Smooth muscle cell of the brain vasculature (primary cell): Measurements from ENCODE around the gene PKNOX2.

Source experiments
- DNase-seq: peaks from one replicate; pipeline ENCODE4 v3.0.0-alpha.2; 2012; ENCODE audit warnings: low read depth, low spot score

Gene PKNOX2

GRCh38 chr11:125357551-125357950 is 193.0 kb downstream of the PKNOX2 start:
- no peak for DNase-seq

GRCh38 chr11:125358254-125358840 is 193.8 kb downstream of the PKNOX2 start:
- no peak for DNase-seq

DNA sequence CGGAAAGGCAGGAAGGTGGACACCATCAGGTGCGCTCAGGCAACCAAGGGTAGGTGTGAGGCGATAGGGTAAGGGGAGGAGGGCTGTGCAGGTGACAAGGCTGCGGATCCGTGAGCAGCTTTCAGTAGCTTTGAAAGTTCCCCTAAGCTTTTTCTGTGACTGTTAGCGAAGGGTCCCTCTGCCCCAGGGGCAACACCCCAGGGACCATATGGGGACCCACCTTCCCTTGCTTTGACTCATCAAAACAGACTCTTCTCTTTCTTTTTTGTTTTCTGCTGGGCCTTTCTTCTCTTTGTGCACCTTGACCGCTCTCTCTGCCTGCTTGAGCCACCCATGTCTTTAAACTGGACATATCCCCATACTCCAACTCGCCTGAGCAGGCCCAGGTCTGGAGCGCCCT is 194.6 kb downstream of the PKNOX2 start:
- no peak for DNase-seq

DNA sequence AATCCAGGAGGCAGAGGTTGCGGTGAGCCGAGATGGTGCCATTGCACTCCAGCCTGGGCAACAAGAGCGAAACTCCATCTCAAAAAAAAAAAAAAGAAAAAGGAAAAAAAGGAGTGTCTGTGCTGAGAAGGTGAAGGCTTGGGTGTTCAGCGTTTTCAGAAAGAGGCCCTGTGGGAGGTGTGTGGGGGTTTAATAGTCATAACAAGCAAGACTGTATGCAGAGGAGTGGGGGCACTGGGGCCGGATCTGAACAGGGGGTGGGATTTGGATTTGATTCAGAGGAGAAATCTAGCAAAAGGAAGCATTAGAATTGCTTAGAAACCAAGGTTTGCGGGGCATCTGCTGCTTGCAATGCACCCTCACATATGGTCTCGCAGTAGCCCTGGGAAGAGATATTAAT is 195.5 kb downstream of the PKNOX2 start:
- DNase-seq, result no peak

DNA sequence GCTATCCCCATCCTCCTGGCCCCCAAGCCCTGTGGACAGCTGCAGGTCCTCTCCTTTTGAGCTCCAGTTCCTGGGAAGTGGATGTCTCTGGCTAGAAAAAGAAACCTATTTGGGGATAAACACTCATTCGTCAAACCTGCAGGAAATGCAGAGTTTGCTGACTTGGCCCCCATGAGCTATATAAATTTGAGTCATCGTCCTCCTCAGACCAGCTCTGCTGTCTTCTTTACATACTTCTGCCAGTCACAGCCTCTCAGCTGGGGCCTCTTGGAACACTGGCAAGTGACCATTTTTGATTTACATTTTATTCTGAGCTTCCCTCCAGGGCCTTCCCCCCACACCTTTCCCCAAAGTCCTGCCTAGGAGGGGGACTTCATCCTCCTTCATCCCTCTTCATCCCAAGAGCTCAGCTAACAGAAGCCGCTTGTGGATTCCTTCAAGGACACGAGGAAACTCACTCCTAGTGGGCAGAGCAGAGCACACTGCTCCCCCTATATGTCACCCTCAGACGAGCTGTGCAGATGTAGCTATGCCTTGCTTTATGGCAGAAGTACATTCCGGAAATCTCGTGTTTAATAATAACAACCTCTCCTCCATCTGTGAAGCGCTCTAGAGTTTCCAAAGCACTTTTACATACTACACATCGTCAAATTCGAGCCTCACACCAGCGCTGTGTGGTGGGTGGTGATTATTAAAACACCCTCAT is 199.7 kb downstream of the PKNOX2 start:
- DNase-seq, result no peak

DNA sequence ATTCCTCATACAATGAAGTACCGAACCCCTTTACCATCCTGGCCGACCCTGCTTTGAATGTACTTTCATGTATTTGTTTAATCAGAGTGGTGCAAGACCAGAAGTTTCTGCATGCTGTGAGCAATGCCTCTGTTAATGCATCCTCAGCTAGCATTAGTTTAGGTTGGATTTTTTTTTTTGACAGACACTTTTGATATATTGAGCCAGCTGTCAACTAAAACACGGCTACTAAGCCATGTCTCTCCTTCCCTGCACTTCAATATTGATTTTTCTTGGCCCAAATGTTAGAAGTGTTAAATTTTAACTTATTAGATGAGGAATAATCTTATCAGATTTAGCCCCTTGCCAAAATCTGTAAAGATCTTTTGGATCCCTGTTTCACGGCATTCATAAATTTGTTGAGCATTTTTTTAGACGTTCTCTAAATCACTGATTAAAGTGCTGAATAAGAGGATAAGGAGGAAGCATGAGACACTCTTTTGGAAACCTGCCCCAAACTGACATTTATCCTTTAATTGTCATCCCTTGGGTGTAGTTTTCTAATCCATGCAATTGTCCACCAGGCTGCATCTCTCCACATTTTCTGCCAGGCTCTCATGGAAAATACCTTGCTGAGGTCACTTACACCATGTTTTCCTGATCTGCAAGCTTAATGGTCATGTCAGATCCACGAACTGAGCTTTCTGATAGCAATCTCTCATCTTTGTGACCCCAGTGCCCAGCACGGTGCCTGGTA is 200.8 kb downstream of the PKNOX2 start:
- DNase-seq, result no peak

DNA sequence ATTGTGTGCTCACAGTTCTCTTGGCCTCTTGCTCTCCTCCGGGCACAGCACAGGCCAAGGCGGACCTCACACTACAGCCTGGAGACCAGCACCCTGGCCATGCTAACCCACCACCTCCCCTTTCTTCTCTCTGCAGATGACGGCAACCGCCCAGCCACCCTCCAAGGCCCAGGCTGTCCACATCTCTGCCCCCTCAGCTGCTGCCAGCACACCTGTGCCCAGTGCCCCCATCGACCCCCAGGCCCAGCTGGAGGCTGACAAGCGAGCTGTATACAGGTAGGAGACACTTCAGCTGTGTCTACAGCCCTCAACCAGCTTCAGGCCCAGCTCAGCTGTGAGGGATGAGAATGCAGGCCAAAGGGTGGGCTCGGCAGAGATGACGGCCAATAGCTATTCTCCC is 203.2 kb downstream of the PKNOX2 start:
- DNase-seq, result no peak

DNA sequence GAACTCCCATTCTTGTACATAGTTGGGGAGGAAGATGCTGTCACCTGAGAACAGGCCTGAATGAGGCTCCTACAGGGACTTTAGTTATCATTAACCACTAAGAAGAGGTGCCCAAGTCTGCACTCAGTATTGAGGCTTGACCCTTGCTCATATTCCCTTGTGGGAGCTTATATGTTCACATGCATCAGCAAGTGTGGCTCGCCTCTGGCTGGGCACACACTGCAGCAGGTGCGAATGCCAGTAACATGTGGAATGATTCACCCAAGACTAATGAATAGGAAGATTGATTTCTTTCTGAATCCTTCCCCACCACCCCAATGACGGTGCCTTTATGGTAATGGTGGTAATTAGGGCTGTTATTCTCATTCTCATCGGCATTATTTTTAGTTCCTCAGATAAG is 204.2 kb downstream of the PKNOX2 start:
- DNase-seq, result no peak

DNA sequence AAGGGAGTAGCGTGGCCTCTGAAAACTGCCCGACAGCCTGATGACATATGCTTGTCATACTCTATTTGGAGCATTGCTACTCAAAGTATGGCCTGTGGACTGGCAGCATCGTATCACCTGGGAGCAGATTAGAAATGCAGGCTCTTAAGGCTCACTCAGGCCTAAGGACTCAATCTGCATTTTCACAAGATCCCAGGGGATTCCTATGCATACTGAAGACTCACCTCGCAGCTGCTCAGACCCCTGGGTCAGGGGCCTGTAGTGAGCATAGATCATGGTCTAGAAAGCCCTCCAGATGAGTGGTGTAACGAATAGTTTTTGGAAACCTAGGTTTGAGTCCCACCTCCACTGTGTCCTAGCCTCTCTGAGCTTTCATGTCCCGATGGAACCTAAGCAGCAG is 205.3 kb downstream of the PKNOX2 start:
- no peak for DNase-seq

GRCh38 chr11:125370561-125371389 is 206.2 kb downstream of the PKNOX2 start:
- no peak for DNase-seq

GRCh38 chr11:125371431-125371935 is 206.9 kb downstream of the PKNOX2 start:
- DNase-seq, result no peak

DNA sequence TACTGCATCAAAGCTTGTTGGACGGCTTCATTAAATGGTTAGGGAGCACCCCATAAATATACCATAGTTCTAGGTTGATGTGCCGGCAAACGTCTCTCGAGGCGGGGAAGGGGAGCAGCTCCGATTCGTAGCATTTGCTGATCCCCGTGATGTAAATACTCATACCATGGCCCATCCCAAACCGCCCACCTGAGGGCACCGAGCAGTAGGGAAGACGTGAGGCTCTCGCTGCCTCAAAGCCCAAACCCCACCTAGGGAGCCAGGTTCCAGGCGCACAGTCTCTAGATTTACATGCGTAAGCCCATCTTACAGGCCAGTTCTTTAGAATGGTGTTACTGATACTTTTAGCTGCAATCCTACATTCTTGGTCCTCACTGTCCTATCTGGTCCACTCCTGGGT is 207.5 kb downstream of the PKNOX2 start:
- no peak for DNase-seq

DNA sequence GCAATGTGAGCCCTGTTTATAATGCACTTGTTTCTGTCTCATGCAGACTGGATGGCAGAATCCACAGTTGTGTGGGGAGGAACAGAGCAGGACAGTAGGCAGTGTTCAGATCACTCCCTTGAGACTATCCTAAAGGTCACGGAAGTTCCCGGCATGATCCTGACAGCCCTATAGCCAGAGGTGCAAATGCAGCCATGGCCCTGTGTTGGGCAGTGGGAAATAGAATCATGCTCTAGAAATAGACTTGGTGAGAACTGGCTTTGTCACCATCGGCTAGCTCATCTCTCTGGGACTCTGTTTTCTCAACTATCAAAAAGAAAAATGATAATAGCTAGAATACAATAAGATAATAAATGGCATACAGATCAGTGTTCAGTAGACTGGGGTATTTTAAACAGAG is 208.4 kb downstream of the PKNOX2 start:
- no peak for DNase-seq

GRCh38 chr11:125373426-125374391 is 209.2 kb downstream of the PKNOX2 start:
- no peak for DNase-seq

DNA sequence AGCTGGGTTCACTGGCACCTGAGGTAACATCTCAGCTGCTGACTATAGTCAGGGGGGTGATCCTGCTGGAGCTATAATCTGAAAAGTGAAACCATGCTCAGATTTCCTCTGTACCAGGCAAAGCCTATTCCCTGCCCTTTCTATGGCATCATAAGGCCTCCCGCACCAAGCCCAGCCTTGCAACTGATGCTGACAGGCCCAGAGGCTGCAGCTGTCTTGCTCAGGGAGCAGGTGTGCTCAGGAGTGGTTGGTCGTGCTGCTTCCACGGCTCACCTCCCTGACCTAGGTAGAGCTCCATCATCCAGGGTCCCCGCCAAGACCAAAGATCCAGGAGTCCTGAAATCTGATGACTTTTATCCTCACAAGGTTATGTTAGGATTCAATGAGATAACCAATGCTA is 209.8 kb downstream of the PKNOX2 start:
- no peak for DNase-seq

DNA sequence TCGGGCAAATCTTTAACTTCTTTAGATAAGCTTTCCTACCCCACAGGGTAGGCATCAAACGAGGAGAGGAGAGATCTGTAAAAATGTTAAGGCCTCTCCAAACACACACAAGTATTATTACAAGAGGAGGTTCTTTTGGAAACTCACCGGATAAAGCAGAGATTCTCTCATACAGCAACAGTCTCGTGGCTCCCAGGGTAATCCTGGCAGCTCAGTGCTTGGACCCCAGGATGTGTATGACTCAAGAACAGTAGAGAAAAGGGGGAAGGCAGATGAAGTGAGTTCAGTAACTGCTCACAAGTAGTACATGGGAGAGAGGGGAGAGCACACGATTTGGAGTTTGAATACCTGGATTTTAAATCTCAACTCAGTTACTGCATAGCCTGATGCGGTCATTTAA is 210.6 kb downstream of the PKNOX2 start:
- no peak for DNase-seq

GRCh38 chr11:125376117-125376516 is 211.6 kb downstream of the PKNOX2 start:
- no peak for DNase-seq

DNA sequence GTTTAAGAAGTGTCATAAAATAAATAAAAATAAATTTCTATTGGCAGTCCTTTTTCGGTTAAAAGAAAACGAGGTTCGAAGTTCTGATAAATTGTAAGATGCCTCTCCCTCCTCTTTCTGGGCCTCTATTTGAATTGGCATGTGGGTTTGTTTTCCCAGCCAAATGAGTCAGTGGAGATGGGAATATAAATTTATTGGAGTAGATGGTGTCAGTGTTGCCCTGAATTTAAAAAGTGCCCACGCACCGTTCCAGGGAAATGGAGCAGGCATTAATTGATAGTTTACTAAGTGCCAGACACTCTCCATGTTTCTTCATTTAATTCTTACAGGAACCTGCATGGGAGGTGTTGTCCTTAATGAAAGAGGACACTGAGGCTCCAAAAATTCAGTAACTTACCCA is 212.3 kb downstream of the PKNOX2 start:
- DNase-seq, result no peak

GRCh38 chr11:125378083-125378482 is 213.5 kb downstream of the PKNOX2 start:
- DNase-seq, result no peak

- DNase-seq, result no peak
Observed at GRCh38 chr11:125378571-125378970, 214.0 kb downstream of the PKNOX2 start.

DNA sequence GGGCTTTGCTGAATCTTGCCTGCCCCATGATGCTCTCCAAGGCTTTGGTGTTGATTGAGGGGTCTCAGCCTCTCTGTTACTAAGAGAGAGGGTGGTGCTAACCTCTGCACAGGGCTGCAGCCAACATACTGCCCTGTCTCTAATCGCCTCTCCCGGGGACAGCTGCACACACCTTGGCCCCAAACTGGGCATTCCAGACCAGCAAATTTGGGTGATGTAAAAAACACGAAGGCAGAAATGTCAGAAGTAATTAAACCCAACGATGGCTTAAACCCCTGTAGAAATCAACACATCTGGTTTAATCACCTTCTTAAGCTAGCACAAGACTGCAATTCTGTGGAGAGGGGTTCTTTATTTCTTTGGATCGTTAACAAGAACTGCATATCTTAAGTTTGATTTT is 215.0 kb downstream of the PKNOX2 start:
- DNase-seq, result no peak
